Frontal cortex (tissue), 4 donors: ENCODE results near the gene CHRDL1. TPM values are rescaled to one million over a fixed set of nuclear protein-coding genes. Genes with fewer than 3 reads are reported as not detected.

ENCODE experiments used
- DNase-seq, 2 donors: peaks; one replicate each; pipeline ENCODE4 v3.0.0; 2012; ENCODE audit warnings: low spot score in 2 of 2
- FAIRE-seq: peaks from 2 replicates; lab custom pipeline; 2012; peaks lifted over from hg19 to GRCh38; lab: Jason Lieb, UNC
- total RNA-seq: library from RNA; depleted of rRNA; stranded (reverse); fragments of >200 nt; gene quantifications from one replicate; pipeline ENCODE4 v1.2.3, GENCODE V29; 2014
- donor health status: control.
- donor health status: control.
- donor health status: control.

CHRDL1 gene
- total RNA-seq, 1 donor from 2014 or later: 23.2 TPM

- FAIRE-seq: no peak
- DNase-seq: no peak
These were observed 50.3 kb downstream of the CHRDL1 start for GRCh38 chrX:110745288-110745687.

DNA sequence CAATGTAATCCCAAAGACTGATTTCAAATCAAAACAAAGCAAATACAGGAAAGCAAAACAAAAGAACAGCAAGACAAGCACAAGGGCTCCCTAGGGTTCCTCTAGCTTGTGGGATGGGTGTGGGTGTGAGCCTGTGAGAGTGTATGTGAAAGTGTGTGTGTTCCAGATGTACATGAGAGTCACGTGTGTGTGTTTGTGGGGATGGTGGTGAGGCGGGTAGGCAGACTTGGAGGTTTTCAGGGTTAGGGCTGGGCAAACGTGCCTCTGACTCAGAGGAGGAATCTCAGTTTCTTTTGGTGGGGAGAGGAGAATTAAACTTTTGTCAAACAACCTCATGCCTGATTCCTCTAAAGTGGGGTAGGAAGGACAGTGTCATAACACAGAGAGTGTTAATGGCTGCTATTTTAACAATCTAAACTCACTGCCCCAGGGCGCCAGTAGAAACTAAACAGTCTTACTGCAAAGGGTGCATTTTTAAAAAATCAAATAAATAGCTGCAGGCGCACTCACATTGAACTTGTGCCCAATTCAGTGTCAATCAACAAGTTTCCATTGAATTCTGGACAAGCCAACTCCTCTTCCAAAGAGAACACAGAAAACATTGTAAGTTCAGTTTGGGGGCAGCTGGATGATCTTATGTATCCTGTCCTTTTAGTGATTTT is 51.8 kb downstream of the CHRDL1 start:
- FAIRE-seq: no peak

DNA sequence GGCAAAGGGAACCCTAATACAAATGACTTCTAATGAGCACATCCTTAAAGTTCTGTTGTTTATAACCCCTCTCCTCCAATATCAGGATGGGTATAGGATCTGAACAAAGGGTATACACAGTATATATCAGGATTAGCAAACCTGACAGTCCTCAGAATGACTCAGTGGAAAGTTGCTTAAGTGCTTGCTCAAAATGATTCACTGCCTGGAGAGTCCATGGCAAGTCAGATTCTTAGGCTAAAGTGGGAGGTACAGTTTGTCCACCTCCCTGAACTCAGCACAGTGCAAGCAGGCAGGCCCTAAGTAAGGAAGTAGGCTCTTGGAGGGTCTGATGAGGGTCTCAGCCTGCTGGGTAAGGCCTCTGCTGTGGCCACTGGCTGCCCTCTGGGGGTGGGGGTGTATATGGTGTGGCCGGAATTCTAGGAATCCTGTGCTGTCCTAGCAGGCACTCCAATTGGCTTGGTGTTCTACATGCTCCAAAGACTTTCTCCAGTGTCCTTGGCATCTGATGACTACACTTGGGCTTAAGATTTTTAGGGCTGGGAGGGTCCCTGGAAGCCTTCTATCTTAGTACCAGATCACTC is 54.3 kb downstream of the CHRDL1 start:
- DNase-seq: no peak

More for the DNA sequence above, 51.8 kb downstream of the CHRDL1 start:
- no peak for DNase-seq

DNA sequence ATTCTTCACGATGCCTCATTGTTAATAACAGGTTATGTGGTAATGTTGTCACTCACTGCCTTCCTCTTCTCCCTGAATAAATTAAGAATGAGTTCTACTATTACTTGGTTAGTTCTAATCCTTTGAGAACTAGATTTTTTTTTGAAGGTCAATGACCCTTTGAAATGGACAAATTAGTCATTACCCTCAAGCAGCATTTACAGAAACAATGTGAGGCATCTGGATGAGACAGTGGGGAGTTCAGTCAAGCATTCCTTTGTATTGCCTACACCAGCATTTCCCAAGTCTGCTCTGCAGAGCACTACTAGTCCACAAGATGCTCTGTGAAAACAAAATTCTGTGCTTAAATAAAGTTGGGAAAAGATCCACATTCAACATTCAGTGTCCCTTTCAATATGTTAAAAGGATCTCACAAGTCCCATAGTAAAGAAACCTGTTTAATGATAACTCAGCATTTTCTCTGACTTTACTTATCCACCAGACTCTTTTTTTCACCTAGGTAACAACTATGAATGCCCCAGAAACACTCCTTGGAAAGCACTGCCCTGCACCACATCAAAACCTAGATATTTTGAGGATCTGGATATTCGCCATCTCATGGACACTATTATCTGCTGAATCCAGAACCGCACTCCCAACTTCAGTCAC is 60.6 kb downstream of the CHRDL1 start:
- no peak for FAIRE-seq
- no peak for DNase-seq

More for the DNA sequence above, 54.3 kb downstream of the CHRDL1 start:
- FAIRE-seq: no peak

- DNase-seq (no peak), FAIRE-seq (no peak)
These were observed 61.3 kb downstream of the CHRDL1 start for GRCh38 chrX:110734271-110734670.

DNA sequence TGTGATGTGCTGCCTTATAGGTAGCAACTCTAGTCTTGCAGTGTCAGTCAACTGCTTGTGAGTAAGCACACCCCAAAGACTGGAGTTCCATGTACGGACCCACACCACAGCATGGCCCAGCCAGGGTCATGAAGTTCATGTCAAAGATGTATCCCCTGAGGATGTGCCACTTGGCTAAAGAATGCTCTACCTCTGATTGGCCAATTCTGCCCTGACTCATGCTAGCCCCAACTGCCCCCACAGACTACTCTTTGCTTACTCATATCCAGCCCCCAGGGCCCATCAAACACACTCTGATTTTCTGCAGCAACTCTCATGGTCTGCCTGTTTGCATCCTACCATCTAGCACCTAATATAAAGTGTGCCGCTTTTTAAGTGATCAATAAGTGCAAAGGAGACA is 62.5 kb downstream of the CHRDL1 start:
- FAIRE-seq (no peak), DNase-seq (no peak)

- no peak for DNase-seq
- no peak for FAIRE-seq
These were observed 63.4 kb downstream of the CHRDL1 start for GRCh38 chrX:110732266-110732665.

- no peak for FAIRE-seq
- DNase-seq: no peak
These were observed 71.8 kb downstream of the CHRDL1 start for GRCh38 chrX:110723844-110724243.

DNA sequence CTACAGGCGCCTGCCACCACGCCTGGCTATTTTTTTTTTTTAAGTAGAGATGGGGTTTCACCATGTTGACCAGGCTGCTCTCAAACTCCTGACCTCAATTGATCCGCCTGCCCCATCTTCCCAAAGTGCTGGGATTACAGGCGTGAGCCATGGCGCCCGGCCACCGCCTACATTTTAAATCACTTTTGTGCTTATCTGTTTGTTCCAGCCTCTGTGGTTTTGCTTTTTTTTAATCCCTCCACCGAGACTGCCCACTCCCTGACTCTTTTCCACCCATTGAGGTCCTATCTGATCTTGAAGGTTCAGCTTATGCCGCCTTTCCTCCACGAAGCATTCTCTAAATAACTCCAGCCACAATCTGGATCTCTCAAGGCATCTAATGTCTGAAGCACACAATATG is 73.5 kb downstream of the CHRDL1 start:
- FAIRE-seq (no peak), DNase-seq (no peak)

DNA sequence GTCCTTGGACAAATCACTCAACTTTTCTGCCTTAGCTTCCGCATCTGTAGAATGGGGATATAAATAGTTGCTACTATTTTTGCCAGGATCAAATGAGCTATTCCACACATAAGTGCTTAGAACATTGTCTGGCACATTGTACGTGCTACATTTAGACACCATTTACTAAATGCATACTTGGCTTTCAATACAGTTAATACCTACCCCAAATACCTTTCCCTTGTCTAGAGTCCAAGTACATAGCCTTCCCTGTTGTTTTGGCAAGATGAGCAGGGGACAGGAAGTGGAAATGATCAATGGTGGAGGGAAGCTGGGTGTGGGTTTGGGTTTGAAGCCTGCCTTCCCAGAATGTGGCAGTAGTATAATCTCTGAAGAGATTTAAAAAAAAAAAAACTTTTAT is 82.0 kb downstream of the CHRDL1 start:
- FAIRE-seq (no peak), DNase-seq (no peak)

GRCh38 chrX:110706446-110706845 is 89.2 kb downstream of the CHRDL1 start:
- no peak for FAIRE-seq

DNA sequence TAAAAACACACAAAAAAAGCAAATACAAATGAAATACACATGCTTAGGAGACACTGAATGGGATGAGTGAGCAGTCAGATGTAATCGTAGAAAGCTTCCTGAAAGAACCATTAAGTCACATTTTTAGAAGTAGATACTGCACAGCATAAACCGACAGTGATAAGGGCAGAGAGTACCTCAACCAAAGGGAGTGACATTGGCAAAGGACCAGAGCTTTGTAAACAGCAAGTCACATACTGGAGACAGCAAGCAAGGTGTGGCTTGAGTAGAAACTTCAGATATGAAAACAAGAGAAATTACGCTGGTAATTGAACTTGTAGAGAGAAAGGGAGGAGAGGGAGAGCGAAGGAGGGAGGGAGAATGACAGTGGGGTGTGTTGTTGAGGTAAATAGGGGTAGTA is 92.0 kb downstream of the CHRDL1 start:
- FAIRE-seq (no peak), DNase-seq (no peak)

More at GRCh38 chrX:110706446-110706845, 89.2 kb downstream of the CHRDL1 start:
- no peak for DNase-seq

DNA sequence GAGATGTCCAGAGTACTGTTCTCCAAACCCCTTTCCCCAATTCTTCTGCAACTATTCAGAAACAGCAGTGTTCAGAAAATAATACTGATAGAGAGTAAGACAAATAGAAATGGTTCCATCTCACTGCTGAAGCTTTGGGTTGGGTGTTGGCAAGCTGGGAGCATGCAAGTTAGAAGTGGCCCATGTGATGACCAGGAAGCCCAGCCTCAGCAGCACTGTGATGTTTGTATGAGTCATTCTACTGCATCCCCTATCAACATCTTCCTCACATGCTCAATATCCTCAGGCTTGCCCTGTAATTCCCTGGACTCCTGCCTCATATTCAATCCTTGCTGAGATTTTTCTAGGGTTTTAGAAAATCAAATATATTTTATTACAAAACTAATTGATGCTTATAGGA is 96.5 kb downstream of the CHRDL1 start:
- FAIRE-seq (no peak), DNase-seq (no peak)

- DNase-seq (no peak), FAIRE-seq (no peak)
These were observed 96.9 kb downstream of the CHRDL1 start for GRCh38 chrX:110698696-110699095.

DNA sequence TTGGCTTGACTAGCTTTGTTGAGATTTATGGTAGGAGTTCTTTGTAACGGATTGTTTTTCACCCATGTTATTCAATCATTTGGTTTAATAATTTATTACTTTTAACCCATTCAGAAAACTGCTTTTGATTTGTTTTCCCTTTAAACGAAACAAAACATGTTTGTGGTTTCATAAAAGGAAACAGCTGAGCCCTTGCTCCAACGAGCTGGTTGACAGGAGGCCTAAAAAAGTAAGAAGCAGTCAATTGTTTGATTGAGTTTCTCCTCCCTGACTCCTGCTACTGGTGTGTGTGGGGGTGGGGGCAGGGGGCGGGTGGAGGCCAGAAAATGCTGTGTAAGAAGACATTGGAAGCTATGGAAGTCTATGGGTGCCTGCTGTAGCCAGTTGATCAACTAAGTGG is 102.8 kb downstream of the CHRDL1 start:
- DNase-seq (no peak), FAIRE-seq (no peak)

DNA sequence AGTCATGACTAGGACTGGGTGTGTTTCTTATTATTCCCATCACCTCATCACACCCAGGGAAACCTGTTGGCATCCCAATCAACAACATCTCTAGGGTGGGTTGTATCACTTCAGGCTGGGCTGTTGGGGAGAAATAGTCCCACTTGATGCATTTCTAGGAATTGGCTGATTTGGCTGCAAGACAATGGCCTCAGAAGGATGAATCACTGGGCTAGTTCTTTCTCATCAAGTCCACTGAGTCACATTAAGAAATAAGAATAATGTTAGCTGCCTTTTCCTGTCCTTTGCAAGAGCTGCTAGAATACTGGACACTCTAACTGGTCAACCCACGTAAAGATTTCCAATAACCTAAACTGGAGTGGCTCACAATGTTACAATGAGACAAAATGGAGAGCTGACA is 104.2 kb downstream of the CHRDL1 start:
- DNase-seq: no peak
- FAIRE-seq: no peak

DNA sequence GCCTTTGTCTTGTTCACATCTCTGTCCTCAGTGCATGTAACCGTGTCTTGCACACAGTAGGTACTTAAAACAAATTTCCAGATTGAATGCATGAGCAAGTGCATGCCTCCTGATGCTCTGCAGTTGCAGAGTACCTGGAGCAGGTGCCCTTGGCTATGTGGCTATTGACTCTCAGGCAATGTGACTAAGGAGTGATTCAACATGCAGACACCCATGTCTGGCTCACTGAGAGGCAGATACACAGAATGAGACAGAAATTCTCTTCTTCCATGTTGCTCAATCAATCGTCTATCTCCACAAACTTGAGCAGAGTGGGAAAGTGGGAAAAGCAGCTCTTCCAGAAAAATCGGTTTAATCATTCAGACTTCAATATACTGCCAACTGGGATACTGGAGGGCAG is 111.0 kb downstream of the CHRDL1 start:
- DNase-seq (no peak), FAIRE-seq (no peak)

- no peak for FAIRE-seq
- DNase-seq: no peak
These were observed 111.7 kb downstream of the CHRDL1 start for GRCh38 chrX:110683925-110684324.

DNA sequence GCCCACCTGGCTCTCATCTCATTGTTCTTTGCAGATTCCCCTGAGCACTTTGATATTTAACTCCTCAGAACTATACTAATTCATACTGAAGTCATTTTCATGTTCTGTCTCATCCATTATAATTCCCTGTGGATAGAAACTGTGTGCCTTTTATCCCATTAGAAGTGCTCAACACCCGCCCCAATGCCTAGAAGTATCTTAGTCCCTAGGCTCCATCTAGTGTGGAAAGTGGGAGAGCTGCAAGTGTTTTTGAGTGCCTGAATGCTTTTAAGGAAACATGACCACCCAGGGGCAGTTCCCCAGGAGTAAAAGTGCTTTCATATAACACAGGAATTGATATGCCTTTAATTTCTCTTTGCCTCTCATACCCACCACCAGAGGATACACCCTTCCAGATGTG is 117.0 kb downstream of the CHRDL1 start:
- DNase-seq (no peak), FAIRE-seq (no peak)

DNA sequence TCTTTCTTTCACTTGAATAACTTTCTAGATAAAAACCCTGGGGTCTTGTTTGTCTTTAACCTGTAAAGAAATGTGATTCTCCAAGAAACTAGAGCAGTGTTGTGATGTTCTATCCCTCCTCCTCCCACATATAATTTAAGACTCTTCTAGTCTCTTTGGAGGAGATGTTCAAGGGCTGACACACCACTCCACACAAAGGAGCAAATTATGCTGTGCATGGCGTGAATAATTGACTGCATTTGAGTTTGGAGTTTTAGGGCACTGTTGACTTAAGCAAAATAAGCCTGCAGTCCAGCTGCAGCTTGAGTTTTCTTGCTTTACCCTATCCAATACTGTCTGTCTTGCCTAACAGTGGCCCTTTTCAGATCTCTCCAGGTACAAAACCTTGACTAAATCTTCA is 119.7 kb downstream of the CHRDL1 start:
- FAIRE-seq (no peak), DNase-seq (no peak)

- FAIRE-seq: no peak
- DNase-seq: no peak
These were observed 124.4 kb downstream of the CHRDL1 start for GRCh38 chrX:110671068-110671803.
